Measurements from ENCODE around the gene PRDX5. TPM values are rescaled to one million over a fixed set of nuclear protein-coding genes. Genes with fewer than 3 reads are reported as not detected.
A peak's percentile ranks its signal among the peaks of the same experiment; 100 is the strongest.

The PRDX5 gene
- total and polyA plus RNA-seq, 4 donors: 66.8 to 201 (median 135) TPM

- peak overlapping the region in 1 of 3 donors; percentile 32 for H3K4me3 ChIP-seq (ENCODE audit: low read depth in 1 of 3, low read length in 3 of 3)
- H3K27ac ChIP-seq (ENCODE audit: low read depth in 1 of 2, low read length in 2 of 2): no peak overlapping the region
- H3K36me3 ChIP-seq (ENCODE audit: control insufficient read depth in 4 of 4, insufficient read depth in 3 of 4, low read depth in 1 of 4, low read length in 3 of 4): no peaks in the 10 kb centered on the region
- no peak overlapping the region for H3K9ac ChIP-seq (ENCODE audit: low read depth in 1 of 2, low read length in 2 of 2)
- no peak for DNase-seq (ENCODE audit: low spot score)
- peaks cover 2 to 22% (median 6%) of the 10 kb centered on the region in 4 donors for H3K27me3 ChIP-seq (ENCODE audit: control insufficient read depth in 4 of 4, insufficient read depth in 4 of 4, low read length in 3 of 4)
- TF ChIP-seq RXRA (IDR thresholded peaks at IDR 0.05): no peak
- no peak for TF ChIP-seq CTCF (IDR thresholded peaks at IDR 0.05; ENCODE audit: low read depth, low read length, missing input control)
- no peak for TF ChIP-seq FOXA2 (IDR thresholded peaks at IDR 0.05)
- WGBS: 31% methylated on average over 42 of the region's 42 CpGs
- no peaks in the 10 kb centered on the region for H3K9me3 ChIP-seq (ENCODE audit: control insufficient read depth in 4 of 4, low read length in 3 of 4)
- H3K4me1 ChIP-seq (ENCODE audit: control insufficient read depth in 4 of 4, insufficient read depth in 4 of 4, low read length in 3 of 4): peaks cover 0 to 25% (median 8%) of the 10 kb centered on the region in 4 donors
Measured at GRCh38 chr11:64292460-64293254, 25.3 kb upstream of the PRDX5 start.

- TF ChIP-seq REST (IDR thresholded peaks at IDR 0.05) (no peak), MAX (IDR thresholded peaks at IDR 0.05) (no peak), HNF4A (conservative IDR thresholded peaks at IDR 0.05) (no peak), CTCF (IDR thresholded peaks at IDR 0.05; ENCODE audit: low read depth, low read length, missing input control) (no peak), TAF1 (conservative IDR thresholded peaks at IDR 0.05) (no peak), ATF3 (IDR thresholded peaks at IDR 0.05) (no peak), FOXA1 (IDR thresholded peaks at IDR 0.05) (no peak), ZBTB33 (IDR thresholded peaks at IDR 0.05) (no peak), EGR1 (IDR thresholded peaks at IDR 0.05; ENCODE audit: low read depth in 2 of 2) (no peak), HNF4G (IDR thresholded peaks at IDR 0.05) (no peak), FOXA2 (IDR thresholded peaks at IDR 0.05) (no peak), JUND (IDR thresholded peaks at IDR 0.05) (no peak), NR2F2 (IDR thresholded peaks at IDR 0.05) (no peak), SP1 (IDR thresholded peaks at IDR 0.05) (no peak), GABPA (IDR thresholded peaks at IDR 0.05 in 1 of 2, conservative IDR thresholded peaks at IDR 0.05 in 1 of 2) (no peak), RAD21 (IDR thresholded peaks at IDR 0.05) (no peak), RXRA (IDR thresholded peaks at IDR 0.05) (no peak), YY1 (IDR thresholded peaks at IDR 0.05) (no peak)
- peaks cover 8 to 29% (median 13%) of the 10 kb centered on the region in 4 donors for H3K4me1 ChIP-seq (ENCODE audit: control insufficient read depth in 4 of 4, insufficient read depth in 4 of 4, low read length in 3 of 4)
- no peak overlapping the region for H3K9ac ChIP-seq (ENCODE audit: low read depth in 1 of 2, low read length in 2 of 2)
- no peaks in the 10 kb centered on the region for H3K36me3 ChIP-seq (ENCODE audit: control insufficient read depth in 4 of 4, insufficient read depth in 3 of 4, low read depth in 1 of 4, low read length in 3 of 4)
- 69% methylated on average over 3 of the region's 3 CpGs for WGBS
- no peak overlapping the region for H3K27ac ChIP-seq (ENCODE audit: low read depth in 1 of 2, low read length in 2 of 2)
- H3K27me3 ChIP-seq (ENCODE audit: control insufficient read depth in 4 of 4, insufficient read depth in 4 of 4, low read length in 3 of 4): peaks cover 4 to 28% (median 9%) of the 10 kb centered on the region in 4 donors
- H3K4me3 ChIP-seq (ENCODE audit: low read depth in 1 of 3, low read length in 3 of 3): no peak overlapping the region
- DNase-seq (ENCODE audit: low spot score): no peak
- H3K9me3 ChIP-seq (ENCODE audit: control insufficient read depth in 4 of 4, low read length in 3 of 4): no peaks in the 10 kb centered on the region
Measured at GRCh38 chr11:64294774-64295173, 23.1 kb upstream of the PRDX5 start.
